SK-N-SH (cell line): ENCODE data around the gene DDX31.

Source experiments
- CHD2 ChIP-seq: fragments of 150-350 bp; IDR thresholded peaks from 2 replicates; pipeline ENCODE4 v1.6.1; 2018; ENCODE audit warnings: low read length; ENCODE audit not compliant: partially characterized antibody
- ELF1 ChIP-seq: IDR thresholded peaks from 2 replicates; pipeline ENCODE4 v1.4.0; 2012
- FOSL2 ChIP-seq: IDR thresholded peaks from 2 replicates; pipeline ENCODE4 v1.4.0; 2012; ENCODE audit warnings: low read depth, mild to moderate bottlenecking, moderate library complexity, borderline replicate concordance
- GABPA ChIP-seq: IDR thresholded peaks from 2 replicates; pipeline ENCODE4 v1.4.0; 2012; ENCODE audit warnings: low read depth, mild to moderate bottlenecking
- JUND ChIP-seq: IDR thresholded peaks from 2 replicates; pipeline ENCODE4 v1.4.0; 2012
- MXI1 ChIP-seq: IDR thresholded peaks from 2 replicates; pipeline ENCODE4 v1.6.1; 2012; ENCODE audit warnings: mild to moderate bottlenecking, low read depth, low read length, improper control_type of control experiment
- POLR2AphosphoS5 ChIP-seq: IDR thresholded peaks from 2 replicates; pipeline ENCODE4 v1.6.1; 2012; ENCODE audit warnings: low read depth, low read length
- RFX5 ChIP-seq: IDR thresholded peaks from 2 replicates; pipeline ENCODE4 v1.6.1; 2012; ENCODE audit warnings: mild to moderate bottlenecking, improper control_type of control experiment, low read length
- SIN3A ChIP-seq: IDR thresholded peaks from 2 replicates; pipeline ENCODE4 v1.6.1; 2012; ENCODE audit warnings: low read depth, mild to moderate bottlenecking, low read length, moderate library complexity, borderline replicate concordance
- TAF1 ChIP-seq: IDR thresholded peaks from 2 replicates; pipeline ENCODE4 v1.6.1; 2012; ENCODE audit warnings: low read depth, mild to moderate bottlenecking, low read length, moderate library complexity, borderline replicate concordance
- TF ChIP-seq, protein P1 (sequence below): fragments of 200-600 bp; sonication (generic); IDR thresholded peaks from 2 replicates; pipeline ENCODE4 v1.6.1; 2017; ENCODE audit warnings: antibody characterized with exemption, mild to moderate bottlenecking, moderate library complexity
- TF ChIP-seq, protein P2 (sequence below): IDR thresholded peaks from 2 replicates; pipeline ENCODE4 v1.4.0; 2012; ENCODE audit warnings: low read depth, borderline replicate concordance
- TF ChIP-seq, protein P3 (sequence below): IDR thresholded peaks from 2 replicates; pipeline ENCODE4; 2012

DNA sequence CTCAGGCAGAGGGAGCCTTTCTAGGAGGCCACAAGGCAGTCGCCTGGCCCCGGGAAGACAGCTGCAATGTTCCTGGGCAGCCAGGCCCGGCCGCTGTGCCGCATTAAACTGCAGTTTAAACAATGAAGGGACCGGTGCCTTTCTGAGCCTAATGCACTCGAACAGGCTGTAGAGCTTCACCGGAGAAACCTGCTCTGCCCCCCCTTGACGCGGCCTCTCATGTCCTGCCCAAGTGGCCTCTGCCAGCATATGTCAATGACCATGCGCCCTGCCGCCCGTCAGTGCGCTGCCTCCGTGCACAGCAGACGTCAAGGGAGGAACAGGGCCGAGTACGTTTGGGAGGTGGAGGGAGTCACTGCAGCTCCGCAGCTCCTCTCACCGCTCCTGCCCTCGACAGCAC is 125.8 kb downstream of the DDX31 start:
- TF ChIP-seq POLR2AphosphoS5 (no peak), SIN3A (no peak), JUND (no peak), RFX5 (no peak), ELF1 (no peak), TAF1 (no peak), MXI1 (no peak), FOSL2 (no peak), GABPA (no peak), CHD2 (no peak)
- TF ChIP-seq, protein P1, sequence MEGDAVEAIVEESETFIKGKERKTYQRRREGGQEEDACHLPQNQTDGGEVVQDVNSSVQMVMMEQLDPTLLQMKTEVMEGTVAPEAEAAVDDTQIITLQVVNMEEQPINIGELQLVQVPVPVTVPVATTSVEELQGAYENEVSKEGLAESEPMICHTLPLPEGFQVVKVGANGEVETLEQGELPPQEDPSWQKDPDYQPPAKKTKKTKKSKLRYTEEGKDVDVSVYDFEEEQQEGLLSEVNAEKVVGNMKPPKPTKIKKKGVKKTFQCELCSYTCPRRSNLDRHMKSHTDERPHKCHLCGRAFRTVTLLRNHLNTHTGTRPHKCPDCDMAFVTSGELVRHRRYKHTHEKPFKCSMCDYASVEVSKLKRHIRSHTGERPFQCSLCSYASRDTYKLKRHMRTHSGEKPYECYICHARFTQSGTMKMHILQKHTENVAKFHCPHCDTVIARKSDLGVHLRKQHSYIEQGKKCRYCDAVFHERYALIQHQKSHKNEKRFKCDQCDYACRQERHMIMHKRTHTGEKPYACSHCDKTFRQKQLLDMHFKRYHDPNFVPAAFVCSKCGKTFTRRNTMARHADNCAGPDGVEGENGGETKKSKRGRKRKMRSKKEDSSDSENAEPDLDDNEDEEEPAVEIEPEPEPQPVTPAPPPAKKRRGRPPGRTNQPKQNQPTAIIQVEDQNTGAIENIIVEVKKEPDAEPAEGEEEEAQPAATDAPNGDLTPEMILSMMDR = no peak
- TF ChIP-seq, protein P2, sequence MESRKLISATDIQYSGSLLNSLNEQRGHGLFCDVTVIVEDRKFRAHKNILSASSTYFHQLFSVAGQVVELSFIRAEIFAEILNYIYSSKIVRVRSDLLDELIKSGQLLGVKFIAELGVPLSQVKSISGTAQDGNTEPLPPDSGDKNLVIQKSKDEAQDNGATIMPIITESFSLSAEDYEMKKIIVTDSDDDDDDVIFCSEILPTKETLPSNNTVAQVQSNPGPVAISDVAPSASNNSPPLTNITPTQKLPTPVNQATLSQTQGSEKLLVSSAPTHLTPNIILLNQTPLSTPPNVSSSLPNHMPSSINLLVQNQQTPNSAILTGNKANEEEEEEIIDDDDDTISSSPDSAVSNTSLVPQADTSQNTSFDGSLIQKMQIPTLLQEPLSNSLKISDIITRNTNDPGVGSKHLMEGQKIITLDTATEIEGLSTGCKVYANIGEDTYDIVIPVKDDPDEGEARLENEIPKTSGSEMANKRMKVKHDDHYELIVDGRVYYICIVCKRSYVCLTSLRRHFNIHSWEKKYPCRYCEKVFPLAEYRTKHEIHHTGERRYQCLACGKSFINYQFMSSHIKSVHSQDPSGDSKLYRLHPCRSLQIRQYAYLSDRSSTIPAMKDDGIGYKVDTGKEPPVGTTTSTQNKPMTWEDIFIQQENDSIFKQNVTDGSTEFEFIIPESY = no peak
- TF ChIP-seq, protein P3, sequence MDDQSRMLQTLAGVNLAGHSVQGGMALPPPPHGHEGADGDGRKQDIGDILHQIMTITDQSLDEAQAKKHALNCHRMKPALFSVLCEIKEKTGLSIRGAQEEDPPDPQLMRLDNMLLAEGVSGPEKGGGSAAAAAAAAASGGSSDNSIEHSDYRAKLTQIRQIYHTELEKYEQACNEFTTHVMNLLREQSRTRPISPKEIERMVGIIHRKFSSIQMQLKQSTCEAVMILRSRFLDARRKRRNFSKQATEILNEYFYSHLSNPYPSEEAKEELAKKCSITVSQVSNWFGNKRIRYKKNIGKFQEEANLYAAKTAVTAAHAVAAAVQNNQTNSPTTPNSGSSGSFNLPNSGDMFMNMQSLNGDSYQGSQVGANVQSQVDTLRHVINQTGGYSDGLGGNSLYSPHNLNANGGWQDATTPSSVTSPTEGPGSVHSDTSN = no peak
